Stimulated activated CD4-positive, alpha-beta T cell treated with anti-CD3 and anti-CD28 coated beads, Interleukin-4, amount 100 ng/mL, for 4 hours (primary cell): Measurements from ENCODE around the gene ABHD5.
A peak's percentile ranks its signal among the peaks of the same experiment; 100 is the strongest.
"Not testable (repeated sequence)": the region's sequence is repeated elsewhere in the genome, so short reads cannot be mapped to it uniquely, and the experiment has no call there.

Experiments
- DNase-seq, 2 experiments: peaks; one replicate each; pipeline ENCODE4 v3.0.0-alpha.2; 2020

ABHD5 gene

DNA sequence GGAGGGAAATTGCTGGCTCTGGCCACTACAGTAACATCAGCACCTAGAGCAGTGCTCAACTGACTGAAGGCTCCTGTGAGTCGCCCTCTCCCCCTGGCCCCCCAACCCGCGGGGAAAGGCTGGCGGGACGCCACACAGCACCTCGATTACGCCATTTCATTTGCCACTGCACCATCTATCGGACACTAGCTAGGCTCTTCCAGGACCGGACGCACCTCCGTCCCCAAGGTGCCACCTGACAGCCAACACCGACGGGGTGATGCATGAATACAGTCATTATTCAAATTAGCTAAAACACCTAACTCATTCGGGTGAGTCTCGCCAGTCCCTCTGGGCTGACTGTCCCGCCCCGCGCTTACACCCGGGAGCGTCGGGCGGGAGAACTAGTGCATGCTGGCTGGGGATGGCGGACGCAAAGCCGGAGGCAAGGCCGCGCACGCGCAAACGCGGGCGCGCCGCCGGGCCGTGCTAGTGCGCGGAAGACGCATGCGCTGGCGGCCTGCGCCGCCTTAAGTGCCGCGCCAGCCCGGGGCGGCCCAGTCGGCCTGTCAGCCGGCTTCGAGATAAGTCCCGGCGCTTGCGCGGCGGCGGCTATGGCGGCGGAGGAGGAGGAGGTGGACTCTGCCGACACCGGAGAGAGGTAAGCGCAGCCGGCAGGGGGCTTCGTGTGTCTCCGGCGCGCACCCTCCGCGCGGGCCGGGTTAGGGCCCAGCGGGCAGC is at the start of gene ABHD5:
Gene ABHD5, plus strand, starts transcription at position 539 of the 720 bp plus-strand sequence. Its CDS starts 55 bp downstream, at position 594.
- DNase-seq, result peak; percentile 91 to 93

DNA sequence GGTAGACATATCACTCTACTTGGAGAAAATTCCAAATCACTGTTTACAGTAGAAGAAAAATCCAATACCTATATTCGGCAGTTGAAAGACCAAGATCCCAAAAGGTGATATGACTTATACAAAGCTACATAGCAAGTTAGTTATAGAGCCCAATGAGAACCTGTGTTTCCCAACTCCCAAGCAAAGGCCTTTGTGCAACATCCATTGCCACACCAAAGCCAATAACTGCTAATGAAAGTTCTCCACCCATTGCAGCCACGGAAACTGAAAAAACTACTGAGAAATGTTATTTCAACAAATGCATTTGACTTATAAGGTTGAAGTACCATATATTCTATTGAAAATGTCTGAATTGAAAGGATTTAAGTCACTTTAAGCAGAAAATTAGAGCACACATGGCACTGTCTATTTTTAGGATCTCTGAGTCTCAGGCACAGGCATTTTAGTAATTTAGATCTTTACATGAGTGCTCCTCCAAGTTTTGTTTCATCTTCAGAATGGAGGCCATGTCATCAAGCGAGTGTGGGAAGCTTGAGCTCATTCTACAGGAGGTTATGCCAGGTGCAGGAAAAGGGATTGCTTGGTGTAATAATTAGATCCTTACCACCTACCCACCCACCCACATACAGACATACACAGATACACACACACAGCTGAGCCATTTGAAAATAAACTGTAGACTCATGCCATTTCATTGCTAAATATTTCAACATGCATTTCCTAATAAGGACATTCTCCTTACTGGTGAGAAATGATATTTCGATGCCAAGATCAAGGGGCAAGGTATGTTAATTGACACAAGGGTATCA is 49.2 kb upstream of the ABHD5 start:
- no peak for DNase-seq

DNA sequence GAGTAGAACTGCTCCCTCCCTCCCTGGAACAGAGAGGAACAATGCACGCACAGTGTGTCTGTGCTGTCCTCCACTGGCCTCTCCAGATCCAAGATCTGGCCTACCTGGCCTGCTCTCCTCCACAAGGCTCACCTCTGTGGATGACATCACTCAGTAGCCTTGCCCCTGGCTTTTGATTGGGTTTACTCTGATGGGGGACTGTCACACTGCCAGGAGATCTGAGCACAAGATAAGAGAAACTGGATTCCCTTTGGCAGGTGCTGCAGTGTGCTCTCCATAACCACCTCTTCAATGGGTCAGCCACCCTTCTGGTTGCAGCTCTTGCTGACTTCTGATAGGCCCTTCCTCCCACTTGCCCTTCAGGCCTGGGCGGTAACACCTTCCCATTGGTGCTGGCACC is 46.3 kb upstream of the ABHD5 start:
- no peak for DNase-seq

DNA sequence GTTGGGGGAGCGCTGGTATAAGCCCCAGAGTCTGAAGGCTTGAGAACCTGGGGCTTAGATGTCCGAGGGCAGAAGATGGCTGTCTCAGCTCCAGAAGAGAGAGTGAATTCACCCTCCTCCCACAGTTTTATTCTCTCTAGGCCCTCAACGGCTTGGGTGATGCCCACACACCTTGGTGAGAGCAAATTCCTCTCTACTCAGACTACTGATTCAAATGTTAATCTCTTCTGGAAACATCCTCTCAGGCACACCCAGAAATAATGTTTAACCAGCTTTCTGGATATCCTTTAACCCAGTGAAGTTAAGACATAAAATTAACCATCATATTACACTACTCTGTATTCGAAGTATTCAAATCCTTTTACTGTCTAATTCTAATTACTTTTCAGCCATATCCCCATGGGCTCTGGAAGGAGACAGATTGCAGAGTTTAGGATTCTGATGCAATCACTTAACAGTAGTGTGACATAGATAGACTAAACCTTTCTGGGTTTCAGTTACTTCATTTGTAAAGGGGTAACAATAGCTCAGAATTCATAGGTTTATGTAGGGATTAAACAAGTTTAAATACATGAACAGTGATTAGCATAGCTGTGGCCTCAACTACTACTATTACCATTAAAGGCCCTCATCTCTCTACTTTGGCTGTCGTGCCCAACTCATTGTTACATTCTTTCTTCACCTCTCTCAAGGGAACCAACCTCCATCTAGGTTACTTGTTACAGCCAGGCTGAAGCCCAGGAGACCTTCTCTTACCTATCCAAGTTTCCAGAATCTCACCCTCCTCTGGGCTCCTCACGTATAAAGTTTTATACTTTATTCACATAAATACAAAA is 43.2 kb upstream of the ABHD5 start:
- DNase-seq, result no peak

DNA sequence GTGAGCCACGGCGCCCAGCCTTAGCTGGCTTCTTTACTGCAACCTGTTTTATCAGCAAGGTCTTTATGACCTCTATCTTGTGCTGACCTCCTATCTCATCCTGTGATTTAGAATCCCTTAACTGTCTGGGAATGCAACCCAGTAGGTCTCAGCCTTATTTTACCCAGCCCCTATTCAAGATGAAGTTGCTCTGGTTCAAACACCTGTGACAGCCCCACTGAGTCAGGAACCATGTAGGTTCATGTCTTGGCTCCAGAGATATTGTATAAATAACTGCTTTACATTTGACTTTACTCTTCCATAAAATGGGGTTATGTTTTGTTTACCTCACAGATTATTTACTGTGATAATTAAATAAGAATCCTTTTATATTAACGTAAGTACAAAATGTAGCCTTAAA is 41.8 kb upstream of the ABHD5 start:
- no peak for DNase-seq

DNA sequence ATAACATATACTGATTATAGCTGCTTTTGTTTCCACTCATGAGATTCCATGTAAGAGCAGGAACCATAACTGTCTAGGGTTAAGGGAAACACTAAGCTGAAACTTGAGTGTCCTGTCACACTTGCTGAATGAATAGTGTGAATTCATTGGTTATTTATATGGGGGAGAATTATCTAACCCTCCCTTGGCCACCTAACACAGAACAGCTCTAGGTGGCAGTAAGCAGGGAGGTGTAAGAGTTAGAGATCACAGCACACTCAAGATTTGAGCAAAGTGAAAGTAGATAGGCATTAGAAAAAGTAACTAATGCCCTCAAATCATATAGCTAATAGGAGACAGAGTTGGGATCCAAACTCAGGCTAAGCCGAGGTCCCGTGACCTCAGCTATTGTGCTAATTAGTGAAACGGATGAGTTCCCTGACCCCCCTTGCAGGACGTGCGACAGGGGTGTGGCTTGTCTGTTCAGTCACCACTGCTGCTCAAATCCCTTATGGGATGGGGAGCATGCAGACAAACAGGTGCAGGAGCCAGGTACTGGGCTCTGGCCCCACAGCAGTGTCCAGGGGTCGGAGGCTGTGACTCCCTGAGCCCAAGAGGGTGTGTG is 41.3 kb upstream of the ABHD5 start:
- no peak for DNase-seq

DNA sequence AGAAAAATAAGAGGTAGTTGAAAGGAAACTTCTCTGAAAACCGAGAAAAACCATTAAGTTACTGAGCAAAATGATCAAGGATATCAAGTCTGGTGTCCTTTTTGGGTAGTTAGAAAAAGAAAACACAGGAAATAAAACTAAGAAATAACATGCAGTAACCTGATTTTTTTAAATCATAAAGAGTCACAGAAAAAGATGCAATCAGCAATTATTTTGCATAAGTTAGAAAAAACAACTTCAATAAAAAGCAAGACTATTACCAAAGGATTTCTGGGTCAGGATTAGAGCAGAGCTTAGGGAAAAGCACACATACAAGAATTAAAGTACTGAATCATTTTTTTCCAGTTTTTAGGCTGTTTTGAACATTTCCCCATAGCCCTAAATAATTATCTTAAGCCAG is 40.4 kb upstream of the ABHD5 start:
- DNase-seq, result no peak

DNA sequence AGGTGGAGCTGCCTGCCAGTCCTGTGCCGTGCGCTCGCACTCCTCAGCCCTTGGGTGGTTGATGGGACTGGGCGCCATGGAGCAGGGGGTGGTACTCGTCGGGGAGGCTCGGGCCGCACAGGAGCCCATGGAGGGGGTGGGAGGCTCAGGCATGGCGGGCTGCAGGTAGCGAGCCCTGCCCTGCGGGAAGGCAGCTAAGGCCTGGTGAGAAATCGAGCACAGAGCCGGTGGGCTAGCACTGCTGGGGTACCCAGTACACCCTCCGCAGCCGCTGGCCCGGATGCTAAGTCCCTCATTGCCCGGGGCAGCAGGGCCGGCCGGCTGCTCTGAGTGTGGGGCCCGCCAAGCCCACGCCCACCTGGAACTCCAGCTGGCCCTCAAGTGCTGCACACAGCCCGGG is 34.3 kb upstream of the ABHD5 start:
- DNase-seq, result not testable (repeated sequence)

DNA sequence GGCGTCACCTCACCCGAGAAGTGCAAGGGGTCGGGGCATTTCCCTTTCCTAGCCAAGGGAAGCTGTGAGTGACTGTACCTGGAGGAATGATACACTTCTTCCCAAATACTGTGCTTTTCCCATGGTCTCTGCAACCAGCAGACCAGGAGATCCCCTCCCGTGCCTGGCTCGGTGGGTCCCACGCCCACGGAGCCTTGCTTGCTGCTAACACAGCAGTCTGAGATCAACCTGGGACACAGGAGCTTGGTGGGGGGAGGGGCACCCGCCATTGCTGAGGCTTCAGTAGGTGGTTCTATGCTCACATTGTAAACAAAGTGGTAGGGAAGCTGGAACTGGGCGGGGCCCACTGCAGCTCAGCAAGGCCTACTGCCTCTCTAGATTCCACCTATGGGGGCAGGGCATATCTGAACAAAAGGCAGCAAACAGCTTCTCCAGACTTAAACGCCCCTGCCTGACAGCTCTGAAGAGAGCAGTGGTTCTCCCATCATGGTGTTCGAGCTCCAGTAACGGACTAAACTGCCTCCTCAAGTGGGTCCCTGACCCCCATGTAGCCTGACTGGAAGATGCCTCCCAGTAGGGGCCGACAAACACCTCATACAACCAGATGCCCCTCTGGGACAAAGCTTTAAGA is 31.4 kb upstream of the ABHD5 start:
- no peak for DNase-seq

DNA sequence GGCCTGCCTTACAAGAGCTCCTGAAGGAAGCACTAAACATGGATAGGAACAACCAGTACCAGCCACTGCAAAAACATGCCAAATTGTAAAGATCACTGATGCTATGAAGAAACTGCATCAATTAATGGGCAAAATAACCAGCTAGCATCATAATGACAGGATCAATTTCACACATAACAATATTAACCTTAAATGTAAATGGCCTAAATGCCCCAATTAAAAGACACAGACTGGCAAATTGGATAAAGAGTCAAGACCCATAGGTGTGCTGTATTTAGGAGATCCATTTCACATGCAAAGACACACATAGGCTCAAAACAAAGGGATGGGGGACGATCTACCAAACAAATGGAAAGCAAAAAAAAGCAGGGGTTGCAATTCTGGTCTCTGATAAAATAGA is 29.4 kb upstream of the ABHD5 start:
- DNase-seq, result not testable (repeated sequence)

DNA sequence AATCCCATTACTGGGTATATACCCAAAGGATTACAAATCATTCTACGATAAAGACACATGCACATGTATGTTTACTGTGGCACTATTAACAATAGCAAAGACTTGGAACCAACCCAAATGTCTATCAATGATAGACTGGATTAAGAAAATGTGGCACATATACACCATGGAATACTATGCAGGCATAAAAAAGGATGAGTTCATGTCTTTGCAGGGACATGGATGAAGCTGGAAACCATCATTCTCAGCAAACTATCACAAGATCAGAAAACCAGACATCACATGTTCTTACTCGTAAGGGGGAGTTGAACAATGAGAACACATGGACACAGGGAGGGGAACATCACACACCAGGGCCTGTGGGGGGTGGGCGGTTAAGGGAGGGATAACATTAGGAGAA is 25.7 kb upstream of the ABHD5 start:
- not testable (repeated sequence) for DNase-seq

DNA sequence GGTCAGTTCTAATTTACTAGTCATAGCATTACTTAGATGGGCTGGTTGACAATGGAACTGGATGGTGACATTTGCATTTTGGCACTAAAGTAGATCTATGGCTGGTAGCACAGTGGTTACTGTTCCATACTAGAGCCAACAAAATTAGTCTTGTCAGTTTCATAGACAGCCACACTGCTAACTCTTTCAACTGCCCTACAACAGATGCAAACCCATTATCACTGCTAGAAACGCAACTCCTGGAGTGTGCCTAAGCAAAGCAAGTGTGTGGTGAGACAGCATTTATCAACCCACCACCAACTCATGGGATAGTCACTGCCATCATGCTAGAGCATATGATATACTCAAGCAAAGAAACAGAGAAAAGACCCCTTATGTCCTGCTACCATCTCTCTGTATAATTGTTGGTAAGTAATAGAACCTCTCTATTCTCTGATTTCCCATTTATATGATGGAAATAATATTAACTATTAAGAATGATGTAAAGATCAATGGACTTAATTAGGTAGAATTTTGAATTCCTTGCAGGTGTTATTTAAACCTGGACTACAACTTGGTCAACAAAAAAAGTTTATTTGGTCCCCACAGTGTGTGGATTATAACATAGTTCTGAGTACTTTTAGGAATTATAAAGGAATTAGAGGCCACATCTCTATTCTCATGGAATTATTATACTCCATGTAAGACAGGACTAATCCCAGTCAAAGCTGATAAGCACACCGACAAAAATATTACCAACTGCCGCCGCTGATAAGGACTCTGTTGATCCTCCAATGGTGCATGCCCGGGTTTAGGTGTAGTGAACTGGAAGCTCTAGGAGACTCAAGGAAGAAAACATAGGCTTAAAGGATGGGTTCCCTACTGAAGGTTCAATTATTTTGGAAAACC is 19.9 kb upstream of the ABHD5 start:
- no peak for DNase-seq

DNA sequence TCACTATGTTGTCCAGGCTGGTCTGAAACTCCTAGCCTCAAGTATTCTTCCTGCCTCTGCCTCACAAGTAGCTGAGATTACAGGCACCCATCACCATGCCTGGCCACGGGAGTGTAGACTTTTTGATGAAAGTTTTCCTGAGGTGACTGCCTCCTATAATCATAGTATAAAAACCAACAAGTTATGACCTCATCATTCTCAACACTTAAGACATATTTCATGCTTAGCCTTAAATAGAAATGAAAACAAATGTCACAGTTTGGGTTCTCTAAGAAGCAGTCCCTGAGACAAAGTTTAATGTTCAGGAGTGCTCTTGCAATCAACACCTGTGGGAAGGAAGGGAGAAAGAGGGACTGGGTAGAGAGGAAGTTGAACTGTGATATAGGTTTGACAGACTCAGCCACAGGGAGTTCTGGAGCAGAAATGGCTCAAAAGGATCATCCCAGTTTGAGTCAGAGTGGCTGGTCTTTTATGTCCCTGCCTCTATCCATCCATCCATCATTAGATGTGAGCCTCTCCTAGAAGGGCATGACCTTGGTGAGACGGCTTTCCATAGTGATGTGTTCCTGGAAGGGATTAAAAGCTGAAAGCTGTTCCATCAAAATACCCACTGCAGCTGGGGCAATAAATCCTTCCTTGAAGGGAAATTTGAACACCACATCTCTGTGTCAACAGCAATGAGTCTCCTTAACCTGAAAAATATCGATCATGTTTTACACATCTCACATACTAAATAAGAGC is 16.2 kb upstream of the ABHD5 start:
- no peak for DNase-seq

DNA sequence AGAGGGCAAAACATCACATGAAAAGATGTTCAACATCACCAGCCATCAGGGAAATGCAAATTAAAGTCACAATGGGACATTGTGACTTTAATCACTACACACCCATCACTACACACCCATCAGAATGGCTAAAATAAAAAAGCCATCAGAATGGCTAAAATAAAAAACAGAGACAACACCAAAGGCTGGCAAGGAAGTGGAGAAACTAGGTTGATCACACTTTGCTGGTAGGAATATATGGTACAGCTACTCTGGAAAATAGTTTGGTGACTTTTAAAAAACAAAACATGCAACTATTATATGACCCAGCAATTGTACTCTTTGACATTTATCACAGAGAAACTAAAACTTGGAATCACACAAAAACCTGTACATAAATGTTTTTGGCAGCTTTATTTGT is 15.1 kb upstream of the ABHD5 start:
- no peak for DNase-seq

DNA sequence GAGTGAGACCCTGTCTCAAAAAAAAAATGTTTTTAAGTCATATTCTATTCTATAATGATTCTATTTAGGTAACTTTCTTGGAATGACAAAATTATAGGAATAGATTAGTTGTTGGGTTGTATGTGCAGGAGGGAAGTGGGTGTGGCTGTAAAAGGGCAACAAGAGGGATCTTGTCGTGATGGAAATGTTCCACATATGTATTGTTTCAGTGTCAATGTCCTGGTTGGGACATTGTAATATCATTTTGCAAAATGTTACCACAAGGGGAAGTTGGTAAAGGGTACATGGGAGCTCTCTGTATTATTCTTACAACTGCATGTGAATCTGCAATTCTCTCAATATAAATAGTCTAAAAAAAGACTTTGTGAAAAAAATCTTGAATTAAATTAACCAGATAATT is 14.3 kb upstream of the ABHD5 start:
- no peak for DNase-seq

DNA sequence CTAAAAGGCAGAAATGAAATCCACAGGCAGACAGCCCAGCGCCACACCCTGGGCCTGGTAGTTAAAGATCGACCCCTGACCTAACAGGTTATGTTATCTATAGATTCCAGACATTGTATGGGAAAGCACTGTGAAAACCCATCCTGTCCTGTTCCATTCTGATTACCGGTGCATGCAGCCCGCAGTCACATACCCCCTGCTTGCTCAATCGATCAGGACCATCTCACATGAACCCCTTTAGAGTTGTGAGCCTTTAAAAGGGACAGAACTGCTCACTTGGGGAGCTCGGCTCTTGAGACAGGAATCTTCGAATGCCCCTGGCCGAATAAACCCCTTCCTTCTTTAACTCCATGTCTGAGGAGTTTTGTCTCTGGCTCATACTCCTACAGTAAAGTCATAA is 12.4 kb upstream of the ABHD5 start:
- not testable (repeated sequence) for DNase-seq

DNA sequence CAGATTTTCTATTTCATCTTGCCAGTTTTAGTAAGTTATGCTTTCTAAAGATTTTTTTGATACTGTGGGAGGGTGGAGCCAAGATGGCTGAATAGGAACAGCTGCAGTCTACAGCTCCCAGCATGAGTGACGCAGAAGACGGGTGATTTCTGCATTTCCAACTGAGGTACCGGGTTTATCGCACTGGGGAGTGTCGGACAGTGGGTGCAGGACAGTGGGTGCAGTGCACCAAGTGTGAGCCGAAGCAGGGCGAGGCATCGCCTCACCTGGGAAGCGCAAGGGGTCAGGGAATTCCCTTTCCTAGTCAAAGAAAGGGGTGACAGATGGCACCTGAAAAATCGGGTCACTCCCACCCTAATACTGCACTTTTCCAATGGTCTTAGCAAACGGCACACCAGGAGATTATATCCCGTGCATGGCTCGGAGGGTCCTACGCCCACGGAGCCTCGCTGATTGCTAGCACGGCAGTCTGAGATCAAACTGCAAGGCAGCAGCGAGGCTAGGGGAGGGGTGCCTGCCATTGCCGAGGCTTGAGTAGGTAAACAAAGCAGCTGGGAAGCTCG is 11.8 kb upstream of the ABHD5 start:
- DNase-seq, result not testable (repeated sequence)

DNA sequence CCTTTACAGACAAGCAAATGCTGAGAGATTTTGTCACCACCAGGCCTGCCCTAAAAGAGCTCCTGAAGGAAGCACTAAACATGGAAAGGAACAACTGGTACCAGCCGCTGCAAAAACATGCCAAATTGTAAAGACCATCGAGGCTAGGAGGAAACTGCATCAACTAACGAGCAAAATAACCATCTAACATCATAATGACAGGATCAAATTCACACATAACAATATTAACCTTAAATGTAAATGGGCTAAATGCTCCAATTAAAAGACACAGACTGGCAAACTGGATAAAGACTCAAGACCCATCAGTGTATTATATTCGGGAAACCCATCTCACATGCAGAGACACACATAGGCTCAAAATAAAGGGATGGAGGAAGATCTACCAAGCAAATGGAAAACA is 9.9 kb upstream of the ABHD5 start:
- DNase-seq, result not testable (repeated sequence)

DNA sequence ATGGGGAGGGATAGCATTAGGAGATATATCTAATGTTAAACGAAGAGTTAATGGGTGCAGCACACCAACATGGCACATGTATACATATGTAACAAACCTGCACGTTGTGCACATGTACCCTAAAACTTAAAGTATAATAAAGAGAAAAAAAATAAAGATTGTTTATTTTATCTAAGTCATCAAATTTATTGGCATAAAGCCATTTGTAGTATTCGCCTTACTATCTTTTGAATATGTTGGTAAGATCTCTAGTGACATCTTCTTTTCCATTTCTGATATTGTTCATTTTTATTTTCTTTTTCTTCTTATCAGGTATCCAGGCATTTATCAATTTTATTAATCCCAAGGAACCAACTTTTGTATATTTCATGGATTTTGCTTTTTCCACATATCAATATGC is 5.8 kb upstream of the ABHD5 start:
- DNase-seq, result no peak

DNA sequence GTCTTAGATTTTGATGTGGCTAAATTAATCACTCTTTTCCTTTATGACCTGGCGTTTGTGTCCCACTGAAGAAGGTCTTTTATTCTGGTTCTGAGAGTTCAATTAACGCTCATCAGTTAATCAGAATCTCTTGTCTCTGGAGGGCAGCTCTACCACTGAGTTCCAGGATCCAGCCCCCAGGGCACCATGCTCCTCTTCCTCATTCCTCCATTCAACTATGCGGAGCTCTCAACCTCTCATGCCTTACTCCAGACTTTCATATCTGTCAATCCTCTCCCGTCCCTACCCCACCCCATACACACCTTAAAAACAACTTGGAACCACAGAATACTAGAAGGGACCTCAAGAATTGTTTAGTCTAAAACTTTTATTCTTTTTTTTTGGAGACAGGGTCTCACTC is 4.8 kb upstream of the ABHD5 start:
- DNase-seq, result no peak

DNA sequence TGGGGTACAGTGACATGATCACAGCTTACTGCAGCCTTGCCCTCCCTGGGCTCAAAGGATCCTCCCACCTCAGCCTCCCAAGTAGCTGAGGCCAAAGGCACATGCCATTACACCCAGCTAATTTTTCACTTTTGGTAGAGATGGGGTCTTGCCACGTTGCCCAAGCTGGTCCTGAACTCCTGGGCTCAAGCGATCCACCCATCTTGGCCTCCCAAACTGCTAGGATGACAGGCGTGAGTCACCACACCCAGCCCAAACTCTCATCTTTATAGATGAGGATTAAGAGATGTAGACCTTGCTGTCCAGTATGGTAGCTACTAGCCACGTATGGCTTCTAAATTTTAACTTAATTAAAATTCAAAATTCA is 4.4 kb upstream of the ABHD5 start:
- no peak for DNase-seq
